BJ (cell line): ENCODE data around the gene ODAPH. TPM values are rescaled to one million over a fixed set of nuclear protein-coding genes. Genes with fewer than 3 reads are reported as not detected.
A peak's percentile ranks its signal among the peaks of the same experiment; 100 is the strongest.
"Not testable (repeated sequence)": the region's sequence is repeated elsewhere in the genome, so short reads cannot be mapped to it uniquely, and the experiment has no call there.

Experiments used
- CTCF ChIA-PET: fragments of 350-600 bp; formaldehyde crosslinking; extraction: SDS; loops from one replicate; lab custom pipeline; 2021; ENCODE audit warnings: antibody characterized with exemption, inconsistent platforms; lab: Yijun Ruan, JAX
- POLR2A ChIA-PET: fragments of 300-600 bp; sonication (Branson Sonifier 250); formaldehyde crosslinking; extraction: SDS; loops from one replicate; lab custom pipeline; 2021; ENCODE audit warnings: antibody characterized with exemption; lab: Charles Lee
- DNase-seq: peaks from one replicate; pipeline ENCODE4 v3.0.0-alpha.2; 2011; ENCODE audit warnings: low read depth
- H3K27me3 ChIP-seq: 2 replicates; pipeline ENCODE4 v1.6.0; 2011; ENCODE audit warnings: low read length; ENCODE audit not compliant: control insufficient read depth, insufficient read depth
- H3K36me3 ChIP-seq: 2 replicates; pipeline ENCODE4 v1.5.1; 2011; ENCODE audit warnings: low read length; ENCODE audit not compliant: control insufficient read depth, insufficient read depth
- H3K4me3 ChIP-seq: 2 replicates; pipeline ENCODE4 v1.5.1; 2011; ENCODE audit warnings: low read depth, mild to moderate bottlenecking, control low read depth, low read length
- CTCF ChIP-seq: IDR thresholded peaks from 2 replicates; pipeline ENCODE4 v1.5.1; 2011; ENCODE audit warnings: low read depth, mild to moderate bottlenecking, control low read depth, inconsistent platforms, low read length, moderate library complexity; ENCODE audit not compliant: insufficient read depth
- polyA plus RNA-seq: library from polyadenylated mRNA; depleted of rRNA; stranded (reverse); fragments of >200 nt; gene quantifications from 2 replicates; pipeline ENCODE4 v1.2.3, GENCODE V29; 2011

ODAPH gene
- polyA plus RNA-seq, 1 experiment = not detected

GRCh38 chr4:75542824-75543223, 13.0 kb upstream of the ODAPH start:
- no peak for TF ChIP-seq CTCF
- ChIA-PET POLR2A (no interaction called here), CTCF (interaction anchor here (0.6 to 0.9 kb wide), 3 partner anchors 11 to 305 kb away, joined by 3 read pairs; no protein-coding TSS in a partner anchor)
- H3K4me3 ChIP-seq = no peak overlapping the region
- DNase-seq = peak; percentile 34
- no peaks in the 10 kb centered on the region for H3K27me3 ChIP-seq
- no peaks in the 10 kb centered on the region for H3K36me3 ChIP-seq

GRCh38 chr4:75544220-75544619, 11.6 kb upstream of the ODAPH start:
- H3K4me3 ChIP-seq, H3K27me3 ChIP-seq, H3K36me3 ChIP-seq, POLR2A ChIA-PET, DNase-seq: not testable (repeated sequence)
- CTCF ChIA-PET = interaction anchor here (1.1 kb wide), 1 partner anchor 17 kb away, joined by 3 read pairs; no protein-coding TSS in a partner anchor

- ChIA-PET CTCF (no interaction called here), POLR2A (no interaction called here)
- no peak for DNase-seq
- no peak for TF ChIP-seq CTCF
- no peaks in the 10 kb centered on the region for H3K36me3 ChIP-seq
- no peak overlapping the region for H3K4me3 ChIP-seq
- H3K27me3 ChIP-seq = no peaks in the 10 kb centered on the region
Observed at GRCh38 chr4:75544870-75545269, 11.0 kb upstream of the ODAPH start.

GRCh38 chr4:75545526-75545925, 10.3 kb upstream of the ODAPH start:
- no peak for TF ChIP-seq CTCF
- POLR2A ChIA-PET = no interaction called here
- H3K36me3 ChIP-seq = no peaks in the 10 kb centered on the region
- CTCF ChIA-PET = interaction anchor here (0.8 kb wide), 1 partner anchor 32 kb away, joined by 3 read pairs; no protein-coding TSS in a partner anchor
- no peaks in the 10 kb centered on the region for H3K27me3 ChIP-seq
- no peak overlapping the region for H3K4me3 ChIP-seq
- no peak for DNase-seq

GRCh38 chr4:75547647-75548387, 8.0 kb upstream of the ODAPH start:
- POLR2A ChIA-PET = no interaction called here
- H3K4me3 ChIP-seq = no peak overlapping the region
- CTCF ChIA-PET = interaction anchor here (0.7 to 1.6 kb wide), 3 partner anchors 9 to 1714 kb away, joined by 3 to 5 read pairs (median 3); partner anchors contain the start of genes ODAPH, RCHY1 and THAP6
- DNase-seq = no peak
- no peaks in the 10 kb centered on the region for H3K27me3 ChIP-seq
- no peak for TF ChIP-seq CTCF
- no peaks in the 10 kb centered on the region for H3K36me3 ChIP-seq
